Spleen (tissue), 7 donors: ENCODE results near the gene RNF31.

ENCODE experiments used
- CTCF ChIP-seq, 11 experiments: fragments of 200-600 bp in 7 of 11; fragments of 450-650 bp in 4 of 11; sonication (generic) in 4 of 11; IDR thresholded peaks in 8 of 11; conservative IDR thresholded peaks in 3 of 11; 1 replicate in 7 of 11; 2 replicates in 4 of 11; pipeline versions ENCODE4 v1.4.0 to v1.8.0; 2016 to 2021; ENCODE audit warnings: antibody characterized with exemption in 11 of 11, inconsistent platforms in 4 of 11, mild to moderate bottlenecking in 1 of 11
- POLR2A ChIP-seq, 3 donors: fragments of 450-650 bp; IDR thresholded peaks; one replicate each; pipeline ENCODE4 v1.5.1; 2017; ENCODE audit warnings: antibody characterized with exemption in 3 of 3, mild to moderate bottlenecking in 1 of 3
- POLR2AphosphoS5 ChIP-seq, 3 donors: sonication (generic); formaldehyde crosslinking; IDR thresholded peaks; one replicate each; pipeline ENCODE4 v1.5.1; 2017; ENCODE audit warnings: antibody characterized with exemption in 3 of 3
- donor health status: DM: no; HTN: no; CAD: no; lungs with moderate emphysema.
- donor health status: DM: no; HTN: no; CAD: no.
- donor health status: DM: no; HTN: no; CAD: no.

DNA sequence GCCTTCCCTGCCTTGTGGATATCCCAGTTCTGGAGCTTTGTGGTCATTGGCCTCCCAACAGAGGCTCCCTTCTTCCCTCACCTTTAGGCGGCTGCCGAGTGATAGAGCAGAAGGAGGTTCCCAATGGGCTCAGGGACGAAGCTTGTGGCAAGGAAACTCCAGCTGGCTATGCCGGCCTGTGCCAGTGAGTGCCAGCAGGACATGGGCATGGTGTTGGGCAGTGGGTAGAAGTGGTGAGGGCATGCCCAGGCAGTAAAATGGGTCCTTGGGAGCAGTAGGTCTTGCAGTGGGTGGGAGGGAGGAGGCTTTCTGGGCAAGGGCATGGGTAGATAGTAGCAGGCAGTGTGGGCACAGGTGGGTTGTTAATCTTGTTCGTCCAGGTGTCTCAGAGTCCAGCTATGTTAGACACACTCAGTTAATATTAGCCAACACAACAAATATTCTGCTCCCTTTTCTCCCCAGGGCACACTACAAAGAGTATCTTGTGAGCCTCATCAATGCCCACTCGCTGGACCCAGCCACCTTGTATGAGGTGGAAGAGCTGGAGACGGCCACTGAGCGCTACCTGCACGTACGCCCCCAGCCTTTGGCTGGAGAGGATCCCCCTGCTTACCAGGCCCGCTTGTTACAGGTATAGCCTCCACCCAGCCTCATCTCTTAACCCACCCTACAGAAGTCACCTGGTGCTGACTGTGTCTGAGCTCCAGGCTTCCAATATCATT lies 12.6 kb downstream of the RNF31 start:
- TF ChIP-seq CTCF (IDR thresholded peaks at IDR 0.05 in 8 of 11, conservative IDR thresholded peaks at IDR 0.05 in 3 of 11), result no peak
- TF ChIP-seq POLR2A (IDR thresholded peaks at IDR 0.05), result no peak
- peak in 2 of 3 donors; percentile 21 to 35 for TF ChIP-seq POLR2AphosphoS5 (IDR thresholded peaks at IDR 0.05)
